Bronchial epithelial cell (primary cell): ENCODE data around the gene MTSS2. TPM values are rescaled to one million over a fixed set of nuclear protein-coding genes. Genes with fewer than 3 reads are reported as not detected.

Experiments
- DNase-seq: peaks from one replicate; pipeline ENCODE4 v3.0.0-alpha.2; 2010; ENCODE audit warnings: low read depth
- FAIRE-seq: peaks from 2 replicates; lab custom pipeline; 2011; peaks lifted over from hg19 to GRCh38; lab: Jason Lieb, UNC
- H3K27me3 ChIP-seq: 2 replicates; pipeline ENCODE4 v1.5.1; 2011; ENCODE audit warnings: low read length; ENCODE audit not compliant: control insufficient read depth, insufficient read depth
- H3K36me3 ChIP-seq: 2 replicates; pipeline ENCODE4 v1.5.1; 2011; ENCODE audit warnings: low read length; ENCODE audit not compliant: control insufficient read depth, insufficient read depth
- H3K4me3 ChIP-seq: 2 replicates; pipeline ENCODE4 v1.5.1; 2011; ENCODE audit warnings: mild to moderate bottlenecking, low read depth, low read length, control low read depth
- total RNA-seq: library from RNA; depleted of rRNA; stranded (reverse); fragments of >200 nt; gene quantifications from 2 replicates; pipeline ENCODE4 v1.2.1, GENCODE V29; 2014
- TF ChIP-seq, protein P1 (sequence below): IDR thresholded peaks from 2 replicates; pipeline ENCODE4 v1.5.1; 2011; ENCODE audit warnings: mild to moderate bottlenecking, moderate library complexity, low read length, control low read depth, inconsistent platforms; ENCODE audit not compliant: insufficient read depth, severe bottlenecking

The MTSS2 gene
- total RNA-seq, 1 donor from 2014 or later: 20.0 TPM

GRCh38 chr16:70696952-70697593 lies 11.2 kb upstream of the MTSS2 start:
- peaks cover 1% of the 10 kb centered on the region for H3K36me3 ChIP-seq
- TF ChIP-seq, protein P1, sequence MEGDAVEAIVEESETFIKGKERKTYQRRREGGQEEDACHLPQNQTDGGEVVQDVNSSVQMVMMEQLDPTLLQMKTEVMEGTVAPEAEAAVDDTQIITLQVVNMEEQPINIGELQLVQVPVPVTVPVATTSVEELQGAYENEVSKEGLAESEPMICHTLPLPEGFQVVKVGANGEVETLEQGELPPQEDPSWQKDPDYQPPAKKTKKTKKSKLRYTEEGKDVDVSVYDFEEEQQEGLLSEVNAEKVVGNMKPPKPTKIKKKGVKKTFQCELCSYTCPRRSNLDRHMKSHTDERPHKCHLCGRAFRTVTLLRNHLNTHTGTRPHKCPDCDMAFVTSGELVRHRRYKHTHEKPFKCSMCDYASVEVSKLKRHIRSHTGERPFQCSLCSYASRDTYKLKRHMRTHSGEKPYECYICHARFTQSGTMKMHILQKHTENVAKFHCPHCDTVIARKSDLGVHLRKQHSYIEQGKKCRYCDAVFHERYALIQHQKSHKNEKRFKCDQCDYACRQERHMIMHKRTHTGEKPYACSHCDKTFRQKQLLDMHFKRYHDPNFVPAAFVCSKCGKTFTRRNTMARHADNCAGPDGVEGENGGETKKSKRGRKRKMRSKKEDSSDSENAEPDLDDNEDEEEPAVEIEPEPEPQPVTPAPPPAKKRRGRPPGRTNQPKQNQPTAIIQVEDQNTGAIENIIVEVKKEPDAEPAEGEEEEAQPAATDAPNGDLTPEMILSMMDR: no peak
- DNase-seq (peak; percentile 48), FAIRE-seq (no peak)
- H3K4me3 ChIP-seq: no peak overlapping the region
- no peaks in the 10 kb centered on the region for H3K27me3 ChIP-seq

- DNase-seq (no peak), FAIRE-seq (no peak)
- H3K4me3 ChIP-seq: no peak overlapping the region
- no peaks in the 10 kb centered on the region for H3K27me3 ChIP-seq
- TF ChIP-seq, protein P1: no peak
- peaks cover 1% of the 10 kb centered on the region for H3K36me3 ChIP-seq
Observed at GRCh38 chr16:70696355-70696754, 10.5 kb upstream of the MTSS2 start.

DNA sequence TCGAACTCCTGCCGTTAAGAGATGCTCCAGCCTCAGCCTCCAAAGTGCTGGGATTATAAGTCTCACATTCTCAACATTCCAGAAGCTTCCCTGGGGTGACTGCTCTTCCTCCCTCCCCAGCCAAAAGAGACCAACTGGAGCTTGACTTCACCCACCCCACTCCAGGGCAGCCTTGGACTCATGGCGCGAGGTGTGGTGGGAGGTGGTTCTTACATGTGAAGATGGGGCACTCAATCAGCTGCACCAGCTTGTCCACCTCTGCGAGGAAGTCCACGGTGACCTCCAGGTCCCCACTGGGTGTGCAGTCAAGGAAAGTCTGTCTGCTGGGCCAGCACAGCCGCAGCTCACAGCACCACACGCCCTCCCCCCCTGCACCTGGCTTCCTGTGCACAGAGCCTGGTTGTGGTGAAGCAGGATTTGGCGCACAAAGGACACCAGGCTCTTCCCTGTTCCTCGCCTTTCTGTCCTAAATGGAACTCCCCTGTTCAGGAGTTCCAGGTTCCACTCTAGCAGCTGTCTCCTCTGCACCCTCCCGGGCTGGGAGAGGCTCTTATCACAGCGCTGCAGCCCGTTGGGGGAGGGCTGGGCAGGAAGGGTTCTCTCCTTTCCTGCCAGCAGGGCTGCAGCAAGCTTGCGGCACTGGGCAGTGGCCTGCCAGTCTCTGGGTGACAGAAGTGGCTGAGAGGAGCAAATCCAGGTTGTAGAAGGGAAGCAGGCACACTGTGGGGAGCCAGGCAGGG lies 9.6 kb upstream of the MTSS2 start:
- TF ChIP-seq, protein P1: no peak
- H3K36me3 ChIP-seq: peaks cover 1% of the 10 kb centered on the region
- no peak overlapping the region for H3K4me3 ChIP-seq
- DNase-seq (no peak), FAIRE-seq (peak; percentile 47)
- no peaks in the 10 kb centered on the region for H3K27me3 ChIP-seq

- TF ChIP-seq, protein P1: no peak
- H3K27me3 ChIP-seq: no peaks in the 10 kb centered on the region
- FAIRE-seq (no peak), DNase-seq (no peak)
- peaks cover 1% of the 10 kb centered on the region for H3K36me3 ChIP-seq
- no peak overlapping the region for H3K4me3 ChIP-seq
Observed at GRCh38 chr16:70694868-70695218, 9.0 kb upstream of the MTSS2 start.

DNA sequence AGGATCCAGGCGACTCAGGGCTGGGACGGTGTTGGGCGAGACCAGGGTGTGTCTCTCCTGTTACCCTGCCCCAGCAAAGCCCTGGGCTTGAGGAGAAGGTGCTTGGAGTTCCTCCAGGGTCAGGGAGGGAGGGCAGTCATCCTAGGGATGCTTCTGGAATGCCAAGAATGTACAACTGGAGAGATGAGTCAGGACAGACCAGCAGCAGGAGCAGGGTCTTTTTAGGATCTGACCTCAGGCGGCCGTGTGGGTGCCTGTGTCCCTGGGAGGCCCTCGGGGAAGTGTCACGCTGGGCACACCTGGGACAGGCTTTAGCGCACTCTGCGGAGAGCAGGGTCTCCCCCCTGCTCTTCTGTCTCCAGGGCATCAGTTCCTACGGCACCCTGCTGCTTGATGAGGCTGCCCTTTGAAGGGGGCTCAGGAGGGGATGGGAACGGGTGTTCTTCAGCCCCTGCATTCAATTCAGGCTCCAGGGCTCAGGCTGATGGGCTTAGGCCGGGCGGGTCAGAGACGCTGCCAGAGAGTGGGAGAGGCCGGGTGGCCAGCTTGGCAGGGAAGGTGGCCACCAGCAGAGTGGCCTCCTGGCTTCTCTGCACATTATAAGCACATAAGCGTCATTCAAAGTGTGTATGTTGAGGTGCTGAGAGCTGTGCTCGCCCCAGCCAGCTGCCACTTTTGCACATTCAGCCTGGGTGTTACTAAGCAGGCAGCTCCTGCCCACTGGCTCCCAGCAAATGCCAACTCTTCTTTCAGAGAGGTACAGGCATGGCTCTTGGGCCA lies 8.4 kb upstream of the MTSS2 start:
- peak; percentile 67 for DNase-seq
- H3K36me3 ChIP-seq: peaks cover 1% of the 10 kb centered on the region
- H3K27me3 ChIP-seq: no peaks in the 10 kb centered on the region
- no peak overlapping the region for H3K4me3 ChIP-seq
- TF ChIP-seq, protein P1: no peak
- no peak for FAIRE-seq
